IMR-90 (cell line): ENCODE results near the gene NOL9. TPM values are rescaled to one million over a fixed set of nuclear protein-coding genes. Genes with fewer than 3 reads are reported as not detected.

Experiments used
- ATAC-seq: fragments of 200-7000 bp; cut with Tn5 transposase; 2 replicates; pipeline ENCODE4 v1.9.1; 2020; ENCODE audit warnings: low read depth, mild to moderate bottlenecking, moderate library complexity
- BruUV-seq: library from RNA; stranded (reverse); fragments of 400-500 nt; replicated peaks from 2 replicates; lab custom pipeline; 2021; lab: Mats Ljungman, UMichigan
- CTCF ChIA-PET: fragments of 300-600 bp; formaldehyde crosslinking; extraction: SDS; loops from one replicate; lab custom pipeline; 2021; ENCODE audit warnings: antibody characterized with exemption; lab: Yijun Ruan, JAX
- POLR2A ChIA-PET: fragments of 300-600 bp; sonication (Branson Sonifier 250); formaldehyde crosslinking; loops from one replicate; lab custom pipeline; 2022; ENCODE audit warnings: antibody characterized with exemption; ENCODE audit not compliant: unreplicated experiment; lab: Charles Lee
- DNase-seq: peaks from one replicate; pipeline ENCODE4 v3.0.0; 2013
- H2AFZ ChIP-seq: replicated peaks from 2 replicates; pipeline ENCODE3; 2013; ENCODE audit warnings: low read length, mild to moderate bottlenecking; ENCODE audit not compliant: poor library complexity
- H2AK5ac ChIP-seq: 2 replicates; pipeline ENCODE4 v1.6.1; 2013; ENCODE audit warnings: low read depth, low read length, inconsistent platforms
- H2AK9ac ChIP-seq: replicated peaks from 2 replicates; pipeline ENCODE3; 2013; ENCODE audit warnings: mild to moderate bottlenecking, low read depth, low read length, moderate library complexity; ENCODE audit not compliant: poor library complexity
- H2BK120ac ChIP-seq: 2 replicates; pipeline ENCODE4 v1.6.1; 2013; ENCODE audit warnings: low read depth, low read length, inconsistent platforms
- H2BK15ac ChIP-seq: 3 replicates; pipeline ENCODE4 v1.6.1; 2013; ENCODE audit warnings: low read depth, low read length, inconsistent platforms
- H2BK20ac ChIP-seq: 2 replicates; pipeline ENCODE4 v1.6.1; 2013; ENCODE audit warnings: low read depth, mild to moderate bottlenecking, inconsistent platforms, low read length, moderate library complexity
- H2BK5ac ChIP-seq: 2 replicates; pipeline ENCODE4 v1.6.1; 2013; ENCODE audit warnings: mild to moderate bottlenecking, low read depth, low read length, inconsistent platforms; ENCODE audit not compliant: poor library complexity, severe bottlenecking
- H3K14ac ChIP-seq: replicated peaks from 2 replicates; pipeline ENCODE4 v1.6.1; 2013; ENCODE audit warnings: low read depth, low read length, inconsistent platforms
- H3K18ac ChIP-seq: 2 replicates; pipeline ENCODE4 v1.6.1; 2013; ENCODE audit warnings: low read depth, low read length, control low read depth
- H3K23ac ChIP-seq: 2 replicates; pipeline ENCODE4 v1.6.1; 2013; ENCODE audit warnings: low read depth, low read length, inconsistent platforms
- H3K27ac ChIP-seq: 2 replicates; pipeline ENCODE4 v1.5.1; 2013; ENCODE audit warnings: mild to moderate bottlenecking, control low read depth, low read length; ENCODE audit not compliant: insufficient read depth
- H3K27me3 ChIP-seq: 2 replicates; pipeline ENCODE4 v1.6.1; 2013; ENCODE audit warnings: low read length; ENCODE audit not compliant: control insufficient read depth, insufficient read depth
- H3K36me3 ChIP-seq: 2 replicates; pipeline ENCODE4 v1.6.1; 2013; ENCODE audit warnings: low read length, mixed read lengths; ENCODE audit not compliant: control insufficient read depth, insufficient read depth
- H3K4ac ChIP-seq: 2 replicates; pipeline ENCODE4 v1.6.1; 2013; ENCODE audit warnings: low read depth, low read length, inconsistent platforms
- H3K4me1 ChIP-seq: 2 replicates; pipeline ENCODE4 v1.6.1; 2013; ENCODE audit warnings: low read length, mixed read lengths; ENCODE audit not compliant: control insufficient read depth, insufficient read depth
- H3K4me2 ChIP-seq: 2 replicates; pipeline ENCODE4 v1.6.1; 2013; ENCODE audit warnings: low read depth, mild to moderate bottlenecking, control low read depth, low read length, moderate library complexity
- H3K4me3 ChIP-seq: 2 replicates; pipeline ENCODE4 v1.5.1; 2013; ENCODE audit warnings: low read depth, mild to moderate bottlenecking, control low read depth, low read length, moderate library complexity; ENCODE audit not compliant: insufficient read depth
- H3K56ac ChIP-seq: 2 replicates; pipeline ENCODE4 v1.6.1; 2013; ENCODE audit warnings: low read length, inconsistent platforms; ENCODE audit not compliant: insufficient read depth; ENCODE audit errors: extremely low read depth
- H3K79me1 ChIP-seq, 2 experiments: 2 replicates each; pipeline ENCODE4 v1.6.1; 2013; ENCODE audit warnings: low read length in 2 of 2, inconsistent platforms in 1 of 2, low read depth in 1 of 2
- H3K9ac ChIP-seq: 2 replicates; pipeline ENCODE4 v1.6.1; 2013; ENCODE audit warnings: low read depth, low read length, control low read depth
- H3K9me1 ChIP-seq: 2 replicates; pipeline ENCODE4 v1.6.1; 2013; ENCODE audit warnings: low read length, inconsistent platforms; ENCODE audit not compliant: insufficient read depth
- H3K9me3 ChIP-seq: 2 replicates; pipeline ENCODE4 v1.6.1; 2013; ENCODE audit warnings: low read length; ENCODE audit not compliant: control insufficient read depth, insufficient read depth
- H4K20me1 ChIP-seq: 2 replicates; pipeline ENCODE4 v1.6.1; 2013; ENCODE audit warnings: low read length, inconsistent platforms; ENCODE audit not compliant: insufficient read depth
- H4K5ac ChIP-seq: 2 replicates; pipeline ENCODE4 v1.6.1; 2013; ENCODE audit warnings: mild to moderate bottlenecking, low read depth, low read length, control low read depth
- H4K8ac ChIP-seq, 2 experiments: 2 replicates each; pipeline ENCODE4 v1.6.1; 2013; ENCODE audit warnings: low read depth in 2 of 2, low read length in 2 of 2, control low read depth in 1 of 2, inconsistent platforms in 1 of 2
- H4K91ac ChIP-seq: 2 replicates; pipeline ENCODE4 v1.6.1; 2013; ENCODE audit warnings: low read depth, low read length, inconsistent platforms; ENCODE audit not compliant: insufficient read depth
- BHLHE40 ChIP-seq: fragments of 150-350 bp; IDR thresholded peaks from 2 replicates; pipeline ENCODE4 v1.6.1; 2016; ENCODE audit warnings: mild to moderate bottlenecking, low read depth, low read length
- CEBPB ChIP-seq: IDR thresholded peaks from 2 replicates; pipeline ENCODE4 v1.6.1; 2012; ENCODE audit warnings: low read depth, low read length, improper control_type of control experiment
- FOS ChIP-seq: fragments of 150-350 bp; IDR thresholded peaks from 2 replicates; pipeline ENCODE4 v1.6.1; 2016; ENCODE audit warnings: low read depth, low read length
- MAFK ChIP-seq: IDR thresholded peaks from 2 replicates; pipeline ENCODE4 v1.6.1; 2012; ENCODE audit warnings: low read depth, low read length, improper control_type of control experiment
- NFE2L2 ChIP-seq: fragments of 150-350 bp; IDR thresholded peaks from 2 replicates; pipeline ENCODE4 v1.6.1; 2016; ENCODE audit warnings: low read depth, mild to moderate bottlenecking, low read length
- POLR2A ChIP-seq: IDR thresholded peaks from 2 replicates; pipeline ENCODE4 v1.6.1; 2012; ENCODE audit warnings: mild to moderate bottlenecking, low read depth, low read length
- RAD21 ChIP-seq: IDR thresholded peaks from 2 replicates; pipeline ENCODE4 v1.6.1; 2012; ENCODE audit warnings: low read length, improper control_type of control experiment
- RCOR1 ChIP-seq: IDR thresholded peaks from 2 replicates; pipeline ENCODE4 v1.6.1; 2012; ENCODE audit warnings: mild to moderate bottlenecking, low read length, improper control_type of control experiment; ENCODE audit not compliant: insufficient replicate concordance
- RFX5 ChIP-seq: IDR thresholded peaks from 2 replicates; pipeline ENCODE4 v1.8.0; 2012; ENCODE audit warnings: low read depth, mild to moderate bottlenecking, low read length, moderate library complexity
- SMC3 ChIP-seq: fragments of 150-350 bp; IDR thresholded peaks from 2 replicates; pipeline ENCODE4 v1.6.1; 2016; ENCODE audit warnings: low read depth, mild to moderate bottlenecking, antibody characterized with exemption, low read length, moderate library complexity
- WGBS, 2 experiments: methylation state at CpG; one replicate each; pipeline versions ENCODE4 v1.1.5 to v1.1.7; 2013; ENCODE audit warnings: missing lambda C conversion rate in 2 of 2; ENCODE audit not compliant: insufficient read length in 1 of 2; ENCODE audit errors: extremely low coverage in 2 of 2; 5-methylcytosine and 5-hydroxymethylcytosine counted together
- dilution Hi-C: fragments of 300-500 bp; cut with HindIII; formaldehyde crosslinking; loops from one replicate; pipeline ENCODE4 v1.14.3; 2018; ENCODE audit warnings: low sequenced_read_pairs; ENCODE audit not compliant: unreplicated experiment
- in situ Hi-C: fragments of 300-500 bp; cut with MboI; formaldehyde crosslinking; loops from 3 replicates; pipeline ENCODE4 v1.14.3; 2019; ENCODE audit warnings: low sequenced_read_pairs, inconsistent platforms, mixed read lengths
- intact Hi-C: fragments of 100-400 bp; cut with micrococcal nuclease; formaldehyde crosslinking; loops from 2 replicates; pipeline ENCODE4 v1.10.0; 2022
- polyA plus RNA-seq, 3 experiments: library from polyadenylated mRNA; depleted of rRNA; stranded (reverse); fragments of >200 nt; gene quantifications; 2 replicates each; pipeline ENCODE4 v1.2.3, GENCODE V29; 2012; ENCODE audit warnings: low replicate concordance in 1 of 3
- total RNA-seq: library from RNA; depleted of rRNA; stranded (reverse); fragments of >200 nt; gene quantifications from 2 replicates; pipeline ENCODE4 v1.2.3, GENCODE V29; 2012
- TF ChIP-seq, protein P1 (sequence below): fragments of 150-350 bp; IDR thresholded peaks from 2 replicates; pipeline ENCODE4 v1.6.1; 2016; ENCODE audit warnings: low read depth, mild to moderate bottlenecking, low read length, moderate library complexity, borderline replicate concordance

The NOL9 gene
- total and polyA plus RNA-seq, 2 of the 4 experiments (the other 2 are of a cell fraction) = 13.0 to 19.2 TPM

DNA sequence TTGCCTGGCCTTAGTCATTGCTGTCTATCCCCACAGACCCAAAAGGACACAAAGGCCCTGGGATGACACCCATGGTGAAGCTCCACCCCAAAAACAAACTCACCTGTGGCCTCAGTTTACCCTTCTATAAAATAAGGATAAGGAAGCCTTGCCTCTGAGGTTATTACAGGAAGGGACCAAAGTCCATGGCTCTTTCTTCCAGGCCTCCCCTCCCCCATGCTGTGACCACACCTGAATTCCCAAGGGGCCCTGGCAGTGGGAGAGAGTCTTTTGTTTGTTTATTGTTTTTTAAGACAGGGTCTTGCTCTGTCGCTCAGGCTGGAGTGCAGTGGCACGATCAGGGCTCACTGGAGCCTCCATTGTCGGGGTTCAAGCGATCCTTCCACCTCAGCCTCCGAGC lies 77.8 kb downstream of the NOL9 start:
- no peaks in the 10 kb centered on the region; a peak in 1 of 4 replicates for H3K79me1 ChIP-seq
- no peak overlapping the region for H3K4ac ChIP-seq
- no peak overlapping the region for H3K23ac ChIP-seq
- no TSS peak for BruUV-seq
- no peak overlapping the region for H2BK15ac ChIP-seq
- H2AK5ac ChIP-seq = no peak overlapping the region
- H2BK20ac ChIP-seq = no peak overlapping the region
- ATAC-seq (no peak), DNase-seq (no peak)
- no peaks in the 10 kb centered on the region for H3K9me1 ChIP-seq
- no peak overlapping the region for H2AK9ac ChIP-seq
- H3K9me3 ChIP-seq = no peaks in the 10 kb centered on the region
- no peak overlapping the region for H3K56ac ChIP-seq
- in situ Hi-C loops = no loop called here
- dilution Hi-C loops = no loop called here
- H3K4me2 ChIP-seq = no peak overlapping the region
- ChIA-PET POLR2A (no interaction called here), CTCF (no interaction called here)
- 100% methylated on average over 1 of the region's 5 CpGs; no CpG with 5 or more reads in 1 of the 2 experiments for WGBS, 2 experiments
- H2BK120ac ChIP-seq = no peak overlapping the region
- no peak overlapping the region for H3K27ac ChIP-seq
- H3K18ac ChIP-seq = no peak overlapping the region
- no peaks in the 10 kb centered on the region for H3K4me1 ChIP-seq
- no peak overlapping the region for H4K8ac ChIP-seq
- no peak overlapping the region for H3K14ac ChIP-seq
- H3K27me3 ChIP-seq = no peaks in the 10 kb centered on the region
- H4K20me1 ChIP-seq = peaks cover 7% of the 10 kb centered on the region
- no peak overlapping the region for H4K5ac ChIP-seq
- H2AFZ ChIP-seq = no peak overlapping the region
- no peak overlapping the region for H3K4me3 ChIP-seq
- intact Hi-C loops = no loop called here
- no peak for TF ChIP-seq RCOR1
- no peak for TF ChIP-seq BHLHE40
- no peak for TF ChIP-seq NFE2L2
- no peak for TF ChIP-seq MAFK
- TF ChIP-seq RAD21 = no peak
- no peak for TF ChIP-seq RFX5
- no peak for TF ChIP-seq FOS
- TF ChIP-seq SMC3 = no peak
- no peak for TF ChIP-seq CEBPB
- TF ChIP-seq POLR2A = no peak
- TF ChIP-seq, protein P1, sequence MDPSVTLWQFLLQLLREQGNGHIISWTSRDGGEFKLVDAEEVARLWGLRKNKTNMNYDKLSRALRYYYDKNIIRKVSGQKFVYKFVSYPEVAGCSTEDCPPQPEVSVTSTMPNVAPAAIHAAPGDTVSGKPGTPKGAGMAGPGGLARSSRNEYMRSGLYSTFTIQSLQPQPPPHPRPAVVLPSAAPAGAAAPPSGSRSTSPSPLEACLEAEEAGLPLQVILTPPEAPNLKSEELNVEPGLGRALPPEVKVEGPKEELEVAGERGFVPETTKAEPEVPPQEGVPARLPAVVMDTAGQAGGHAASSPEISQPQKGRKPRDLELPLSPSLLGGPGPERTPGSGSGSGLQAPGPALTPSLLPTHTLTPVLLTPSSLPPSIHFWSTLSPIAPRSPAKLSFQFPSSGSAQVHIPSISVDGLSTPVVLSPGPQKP = no peak
- peaks cover 18% of the 10 kb centered on the region for H3K36me3 ChIP-seq
- H4K91ac ChIP-seq = no peak overlapping the region
- H2BK5ac ChIP-seq = no peak overlapping the region
- no peak overlapping the region for H3K9ac ChIP-seq
